A549 (cell line): ENCODE results near the gene RAP1A. TPM values are rescaled to one million over a fixed set of nuclear protein-coding genes. Genes with fewer than 3 reads are reported as not detected.

Source experiments
- ATAC-seq, 2 experiments: fragments of 200-7000 bp in 1 of 2; fragments of >200 bp in 1 of 2; cut with Nextera tagmentation in 1 of 2; cut with Tn5 transposase in 1 of 2; 3 replicates each; pipeline versions ENCODE4 v1.8.0 to v1.9.1; 2018 to 2020; ENCODE audit warnings: mild to moderate bottlenecking in 1 of 2, moderate library complexity in 1 of 2
- CTCF ChIA-PET: fragments of 300-600 bp; sonication (Branson Sonifier 250); formaldehyde crosslinking; extraction: SDS; loops from one replicate; lab custom pipeline; 2021; ENCODE audit warnings: antibody characterized with exemption, inconsistent platforms; lab: Yijun Ruan, JAX
- POLR2A ChIA-PET: fragments of 350-600 bp; formaldehyde crosslinking; extraction: SDS; loops from one replicate; lab custom pipeline; 2021; ENCODE audit warnings: antibody characterized with exemption, inconsistent platforms; lab: Yijun Ruan, JAX
- DNase-seq, 2 experiments: peaks; one replicate each; pipeline versions ENCODE4 v3.0.0 to v3.0.0-alpha.2; 2011 to 2016; ENCODE audit warnings: low read depth in 1 of 2, low spot score in 1 of 2
- FAIRE-seq: peaks from 2 replicates; lab custom pipeline; 2011; peaks lifted over from hg19 to GRCh38; lab: Jason Lieb, UNC
- H3K27ac ChIP-seq, 2 experiments: fragments of >200 bp; sonication (Bioruptor Twin); formaldehyde crosslinking; 3 replicates each; pipeline ENCODE4 v1.5.1; 2016 to 2017
- H3K4me1 ChIP-seq: fragments of >200 bp; sonication (Bioruptor Twin); formaldehyde crosslinking; 3 replicates; pipeline ENCODE4 v1.6.1; 2016
- H3K4me2 ChIP-seq: fragments of >200 bp; sonication (Bioruptor Twin); formaldehyde crosslinking; 3 replicates; pipeline ENCODE4 v1.6.1; 2016
- H3K4me3 ChIP-seq: fragments of >200 bp; sonication (Bioruptor Twin); formaldehyde crosslinking; 3 replicates; pipeline ENCODE4 v1.5.1; 2016
- H3K9me3 ChIP-seq: fragments of >200 bp; sonication (Bioruptor Twin); formaldehyde crosslinking; 3 replicates; pipeline ENCODE4 v1.6.1; 2016
- BHLHE40 ChIP-seq: IDR thresholded peaks from 2 replicates; pipeline ENCODE4 v1.6.1; 2012; ENCODE audit warnings: low read depth, low read length, inconsistent platforms
- CBX8 ChIP-seq: fragments of 200-600 bp; sonication (generic); IDR thresholded peaks from 2 replicates; pipeline ENCODE4 v1.6.1; 2016
- CEBPB ChIP-seq, 2 experiments: fragments of >200 bp in 1 of 2; sonication (Bioruptor Twin) in 1 of 2; formaldehyde crosslinking in 1 of 2; IDR thresholded peaks; 2 replicates each; pipeline ENCODE4 v1.6.1; 2012 to 2016
- CHD2 ChIP-seq: fragments of 150-350 bp; IDR thresholded peaks from 2 replicates; pipeline ENCODE4 v1.6.1; 2014; ENCODE audit warnings: low read length; ENCODE audit not compliant: partially characterized antibody
- CTCF ChIP-seq: fragments of >200 bp; sonication (Bioruptor Twin); formaldehyde crosslinking; IDR thresholded peaks from 3 replicates; pipeline ENCODE4 v1.5.1; 2016
- ELK1 ChIP-seq: fragments of 150-350 bp; IDR thresholded peaks from 2 replicates; pipeline ENCODE4 v1.6.1; 2014; ENCODE audit warnings: low read depth, mild to moderate bottlenecking, low read length
- ESRRA ChIP-seq: fragments of 150-350 bp; IDR thresholded peaks from 2 replicates; pipeline ENCODE4 v1.6.1; 2014; ENCODE audit warnings: mild to moderate bottlenecking, low read length, borderline replicate concordance
- FOSB ChIP-seq: fragments of 250-450 bp; sonication (Bioruptor Pico); IDR thresholded peaks from 2 replicates; pipeline ENCODE4 v1.5.0; 2020; ENCODE audit warnings: mild to moderate bottlenecking, moderate library complexity
- FOXS1 ChIP-seq: fragments of 250-450 bp; sonication (Bioruptor Pico); IDR thresholded peaks from 2 replicates; pipeline ENCODE4 v1.5.0; 2020; ENCODE audit warnings: mild to moderate bottlenecking, moderate library complexity
- HDAC2 ChIP-seq: fragments of 200-600 bp; sonication (generic); IDR thresholded peaks from 2 replicates; pipeline ENCODE4 v1.6.1; 2016
- HES2 ChIP-seq: fragments of >200 bp; sonication (Bioruptor Twin); formaldehyde crosslinking; IDR thresholded peaks from 2 replicates; pipeline ENCODE4 v1.6.1; 2016
- HOXB5 ChIP-seq: fragments of 250-450 bp; sonication (Bioruptor Pico); IDR thresholded peaks from 2 replicates; pipeline ENCODE4 v1.5.0; 2020; ENCODE audit warnings: mild to moderate bottlenecking, moderate library complexity
- JUN ChIP-seq, 2 experiments: fragments of >200 bp; sonication (Bioruptor Twin); formaldehyde crosslinking; IDR thresholded peaks; 2 replicates in 1 of 2; 3 replicates in 1 of 2; pipeline ENCODE4 v1.6.1; 2016 to 2017
- KDM1A ChIP-seq: fragments of 200-600 bp; sonication (generic); IDR thresholded peaks from 2 replicates; pipeline ENCODE4 v1.6.1; 2016; ENCODE audit warnings: low read depth, mild to moderate bottlenecking
- MAFK ChIP-seq: fragments of 450-650 bp; IDR thresholded peaks from 2 replicates; pipeline ENCODE4 v1.6.1; 2014; ENCODE audit not compliant: partially characterized antibody
- MAX ChIP-seq: IDR thresholded peaks from 2 replicates; pipeline ENCODE4 v1.6.1; 2012
- MYC ChIP-seq: IDR thresholded peaks from 2 replicates; pipeline ENCODE4 v1.6.1; 2012; ENCODE audit warnings: mild to moderate bottlenecking, inconsistent platforms, low read length, improper control_type of control experiment, borderline replicate concordance
- NFE2L2 ChIP-seq: fragments of 150-350 bp; conservative IDR thresholded peaks from 2 replicates; pipeline ENCODE4 v1.6.1; 2014; ENCODE audit warnings: low read length
- NPAS2 ChIP-seq: fragments of 250-450 bp; sonication (Bioruptor Pico); IDR thresholded peaks from 2 replicates; pipeline ENCODE4 v1.8.0; 2022; ENCODE audit warnings: mild to moderate bottlenecking, moderate library complexity, borderline replicate concordance
- PBX3 ChIP-seq: IDR thresholded peaks from 2 replicates; pipeline ENCODE4 v1.6.1; 2012
- POLR2AphosphoS2 ChIP-seq: conservative IDR thresholded peaks from 2 replicates; pipeline ENCODE4 v1.6.1; 2012; ENCODE audit warnings: low read length, improper control_type of control experiment, inconsistent platforms
- RAD21 ChIP-seq, 2 experiments: fragments of >200 bp in 1 of 2; sonication (Bioruptor Twin) in 1 of 2; formaldehyde crosslinking in 1 of 2; IDR thresholded peaks in 1 of 2; conservative IDR thresholded peaks in 1 of 2; 2 replicates in 1 of 2; 3 replicates in 1 of 2; pipeline ENCODE4 v1.6.1; 2012 to 2018; ENCODE audit warnings: inconsistent platforms in 1 of 2
- REST ChIP-seq: fragments of 200-600 bp; sonication (generic); IDR thresholded peaks from 2 replicates; pipeline ENCODE4 v1.6.1; 2016; ENCODE audit warnings: antibody characterized with exemption, mild to moderate bottlenecking, moderate library complexity
- SMC3 ChIP-seq: fragments of >200 bp; sonication (Bioruptor Twin); formaldehyde crosslinking; IDR thresholded peaks from 3 replicates; pipeline ENCODE4 v1.6.1; 2018; ENCODE audit warnings: inconsistent platforms
- ZC3H11A ChIP-seq: fragments of 450-650 bp; IDR thresholded peaks from 2 replicates; pipeline ENCODE4 v1.6.1; 2014; ENCODE audit warnings: antibody characterized with exemption, mild to moderate bottlenecking
- ZNF302 ChIP-seq: fragments of 250-450 bp; sonication (Bioruptor Pico); IDR thresholded peaks from 2 replicates; pipeline ENCODE4 v1.9.0; 2021; ENCODE audit warnings: inconsistent platforms, mild to moderate bottlenecking, moderate library complexity
- WGBS: methylation state at CpG from one replicate; pipeline ENCODE4 v1.1.6; 2017; ENCODE audit errors: missing lambda C conversion rate; 5-methylcytosine and 5-hydroxymethylcytosine counted together
- polyA plus RNA-seq, 4 experiments: library from polyadenylated mRNA; depleted of rRNA in 3 of 4; stranded (reverse); fragments of >200 nt; fragmentation: RNase III in 1 of 4; extraction: RNeasy Plus Mini Kit Qiagen cat#74134 plus additional on column Dnase treatment in 1 of 4; gene quantifications; 2 replicates in 3 of 4; 3 replicates in 1 of 4; pipeline ENCODE4 v1.2.3, GENCODE V29; 2011 to 2017

The RAP1A gene
- polyA plus RNA-seq, 2 of the 4 experiments (the other 2 are of a cell fraction) = 37.1 to 39.8 TPM

GRCh38 chr1:111654839-111655238, 35.2 kb downstream of the RAP1A start (continued):
- no peak for TF ChIP-seq ELK1
- TF ChIP-seq NPAS2 = no peak

- no peaks in the 10 kb centered on the region for H3K9me3 ChIP-seq
- no peak overlapping the region for H3K27ac ChIP-seq
- DNase-seq = peak; percentile 30 to 44
- TF ChIP-seq ZNF302 (CRISPR knock-in tag) = no peak
- no peak for TF ChIP-seq ZC3H11A
- TF ChIP-seq KDM1A = no peak
- no peak for TF ChIP-seq HOXB5 (CRISPR knock-in tag)
- TF ChIP-seq MAFK = no peak
- TF ChIP-seq JUN (IDR thresholded peaks at IDR 0.05) = no peak
- TF ChIP-seq FOSB = no peak
- TF ChIP-seq CEBPB (IDR thresholded peaks at IDR 0.05) = no peak; a peak in 1 of 4 replicates
- TF ChIP-seq REST = no peak
- no peak for TF ChIP-seq POLR2AphosphoS2
- TF ChIP-seq MAX = no peak
- TF ChIP-seq BHLHE40 = no peak
- TF ChIP-seq CBX8 = no peak
- no peak for TF ChIP-seq ESRRA
- TF ChIP-seq FOXS1 (CRISPR knock-in tag) = no peak
- TF ChIP-seq CTCF = peak; percentile 58
- TF ChIP-seq HDAC2 = no peak
- TF ChIP-seq NFE2L2 = no peak
- TF ChIP-seq HES2 = no peak
- TF ChIP-seq SMC3 = peak; percentile 61
- no peak for TF ChIP-seq MYC
- TF ChIP-seq CHD2 = no peak
- peak; percentile 76 to 78 for TF ChIP-seq RAD21 (conservative IDR thresholded peaks at IDR 0.05 in 1 of 2, IDR thresholded peaks at IDR 0.05 in 1 of 2)
- TF ChIP-seq PBX3 = no peak
- WGBS = 34% methylated on average over 5 of the region's 5 CpGs
- ChIA-PET CTCF (interaction anchor here (0.7 kb wide), 1 partner anchor 434 kb away, joined by 3 read pairs; no protein-coding TSS in a partner anchor), POLR2A (no interaction called here)
- H3K4me1 ChIP-seq = peaks cover 8% of the 10 kb centered on the region; the same call in 2 of the 3 replicates
- FAIRE-seq = no peak
- H3K4me3 ChIP-seq = no peak overlapping the region
- peak overlapping the region; percentile 35; the same call in 2 of the 3 replicates for H3K4me2 ChIP-seq
- peak; percentile 52 to 54; a peak in 1 of 6 replicates for ATAC-seq
Measured at GRCh38 chr1:111656086-111657017, 36.8 kb downstream of the RAP1A start.
